HEK293 (cell line): Measurements from ENCODE around the gene AFDN.

Experiments used
- FEZF1 ChIP-seq: fragments of 450-650 bp; formaldehyde crosslinking; IDR thresholded peaks from 2 replicates; pipeline ENCODE4 v1.5.1; 2016; ENCODE audit warnings: missing biosample characterization, missing genetic modification characterization
- SETDB1 ChIP-seq: IDR thresholded peaks from one replicate; pipeline ENCODE4 v1.6.1; 2017; ENCODE audit warnings: mild to moderate bottlenecking, low read length, moderate library complexity, mixed read lengths; ENCODE audit not compliant: insufficient read length
- TRIM28 ChIP-seq: IDR thresholded peaks from 2 replicates; pipeline ENCODE4 v1.6.1; 2011; ENCODE audit warnings: low read length, control low read depth, borderline replicate concordance
- ZBTB1 ChIP-seq: fragments of 450-650 bp; formaldehyde crosslinking; IDR thresholded peaks from 2 replicates; pipeline ENCODE4 v1.5.1; 2016; ENCODE audit warnings: missing biosample characterization, missing genetic modification characterization
- ZNF24 ChIP-seq: fragments of 450-650 bp; formaldehyde crosslinking; IDR thresholded peaks from 2 replicates; pipeline ENCODE4 v1.5.1; 2016; ENCODE audit warnings: missing biosample characterization, missing genetic modification characterization
- ZNF518A ChIP-seq: fragments of 450-650 bp; formaldehyde crosslinking; conservative IDR thresholded peaks from 2 replicates; pipeline ENCODE4 v1.5.1; 2016; ENCODE audit warnings: low read depth, missing biosample characterization, missing genetic modification characterization
- ZNF707 ChIP-seq: fragments of 450-650 bp; formaldehyde crosslinking; IDR thresholded peaks from 2 replicates; pipeline ENCODE4 v1.5.1; 2016; ENCODE audit warnings: missing biosample characterization, missing genetic modification characterization
- TF ChIP-seq, protein P1 (sequence below): fragments of 450-650 bp; formaldehyde crosslinking; IDR thresholded peaks from 2 replicates; pipeline ENCODE4 v1.5.1; 2016; ENCODE audit warnings: missing biosample characterization, missing genetic modification characterization
- TF ChIP-seq, protein P2 (sequence below): fragments of 450-650 bp; formaldehyde crosslinking; IDR thresholded peaks from 2 replicates; pipeline ENCODE4 v1.5.1; 2016; ENCODE audit warnings: missing biosample characterization, missing genetic modification characterization
- TF ChIP-seq, protein P3 (sequence below): fragments of 450-650 bp; formaldehyde crosslinking; IDR thresholded peaks from 2 replicates; pipeline ENCODE4 v1.5.1; 2016; ENCODE audit warnings: missing biosample characterization, missing genetic modification characterization

GRCh38 chr6:168002804-168003203 lies 176.1 kb downstream of the AFDN start:
- TF ChIP-seq, protein P1, sequence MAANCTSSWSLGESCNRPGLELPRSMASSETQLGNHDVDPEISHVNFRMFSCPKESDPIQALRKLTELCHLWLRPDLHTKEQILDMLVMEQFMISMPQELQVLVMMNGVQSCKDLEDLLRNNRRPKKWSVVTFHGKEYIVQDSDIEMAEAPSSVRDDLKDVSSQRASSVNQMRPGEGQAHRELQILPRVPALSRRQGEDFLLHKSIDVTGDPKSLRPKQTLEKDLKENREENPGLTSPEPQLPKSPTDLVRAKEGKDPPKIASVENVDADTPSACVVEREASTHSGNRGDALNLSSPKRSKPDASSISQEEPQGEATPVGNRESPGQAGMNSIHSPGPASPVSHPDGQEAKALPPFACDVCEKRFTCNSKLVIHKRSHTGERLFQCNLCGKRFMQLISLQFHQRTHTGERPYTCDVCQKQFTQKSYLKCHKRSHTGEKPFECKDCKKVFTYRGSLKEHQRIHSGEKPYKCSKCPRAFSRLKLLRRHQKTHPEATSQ (tag by site-specific recombination): no peak
- TF ChIP-seq ZNF707 (no peak), SETDB1 (no peak), FEZF1 (tag by site-specific recombination) (no peak), ZNF24 (no peak), ZNF518A (tag by site-specific recombination) (no peak), TRIM28 (no peak), ZBTB1 (tag by site-specific recombination) (no peak)
- TF ChIP-seq, protein P2, sequence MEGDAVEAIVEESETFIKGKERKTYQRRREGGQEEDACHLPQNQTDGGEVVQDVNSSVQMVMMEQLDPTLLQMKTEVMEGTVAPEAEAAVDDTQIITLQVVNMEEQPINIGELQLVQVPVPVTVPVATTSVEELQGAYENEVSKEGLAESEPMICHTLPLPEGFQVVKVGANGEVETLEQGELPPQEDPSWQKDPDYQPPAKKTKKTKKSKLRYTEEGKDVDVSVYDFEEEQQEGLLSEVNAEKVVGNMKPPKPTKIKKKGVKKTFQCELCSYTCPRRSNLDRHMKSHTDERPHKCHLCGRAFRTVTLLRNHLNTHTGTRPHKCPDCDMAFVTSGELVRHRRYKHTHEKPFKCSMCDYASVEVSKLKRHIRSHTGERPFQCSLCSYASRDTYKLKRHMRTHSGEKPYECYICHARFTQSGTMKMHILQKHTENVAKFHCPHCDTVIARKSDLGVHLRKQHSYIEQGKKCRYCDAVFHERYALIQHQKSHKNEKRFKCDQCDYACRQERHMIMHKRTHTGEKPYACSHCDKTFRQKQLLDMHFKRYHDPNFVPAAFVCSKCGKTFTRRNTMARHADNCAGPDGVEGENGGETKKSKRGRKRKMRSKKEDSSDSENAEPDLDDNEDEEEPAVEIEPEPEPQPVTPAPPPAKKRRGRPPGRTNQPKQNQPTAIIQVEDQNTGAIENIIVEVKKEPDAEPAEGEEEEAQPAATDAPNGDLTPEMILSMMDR (tag by site-specific recombination): no peak
- TF ChIP-seq, protein P3, sequence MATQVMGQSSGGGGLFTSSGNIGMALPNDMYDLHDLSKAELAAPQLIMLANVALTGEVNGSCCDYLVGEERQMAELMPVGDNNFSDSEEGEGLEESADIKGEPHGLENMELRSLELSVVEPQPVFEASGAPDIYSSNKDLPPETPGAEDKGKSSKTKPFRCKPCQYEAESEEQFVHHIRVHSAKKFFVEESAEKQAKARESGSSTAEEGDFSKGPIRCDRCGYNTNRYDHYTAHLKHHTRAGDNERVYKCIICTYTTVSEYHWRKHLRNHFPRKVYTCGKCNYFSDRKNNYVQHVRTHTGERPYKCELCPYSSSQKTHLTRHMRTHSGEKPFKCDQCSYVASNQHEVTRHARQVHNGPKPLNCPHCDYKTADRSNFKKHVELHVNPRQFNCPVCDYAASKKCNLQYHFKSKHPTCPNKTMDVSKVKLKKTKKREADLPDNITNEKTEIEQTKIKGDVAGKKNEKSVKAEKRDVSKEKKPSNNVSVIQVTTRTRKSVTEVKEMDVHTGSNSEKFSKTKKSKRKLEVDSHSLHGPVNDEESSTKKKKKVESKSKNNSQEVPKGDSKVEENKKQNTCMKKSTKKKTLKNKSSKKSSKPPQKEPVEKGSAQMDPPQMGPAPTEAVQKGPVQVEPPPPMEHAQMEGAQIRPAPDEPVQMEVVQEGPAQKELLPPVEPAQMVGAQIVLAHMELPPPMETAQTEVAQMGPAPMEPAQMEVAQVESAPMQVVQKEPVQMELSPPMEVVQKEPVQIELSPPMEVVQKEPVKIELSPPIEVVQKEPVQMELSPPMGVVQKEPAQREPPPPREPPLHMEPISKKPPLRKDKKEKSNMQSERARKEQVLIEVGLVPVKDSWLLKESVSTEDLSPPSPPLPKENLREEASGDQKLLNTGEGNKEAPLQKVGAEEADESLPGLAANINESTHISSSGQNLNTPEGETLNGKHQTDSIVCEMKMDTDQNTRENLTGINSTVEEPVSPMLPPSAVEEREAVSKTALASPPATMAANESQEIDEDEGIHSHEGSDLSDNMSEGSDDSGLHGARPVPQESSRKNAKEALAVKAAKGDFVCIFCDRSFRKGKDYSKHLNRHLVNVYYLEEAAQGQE: no peak
